BJ (cell line): ENCODE results near the gene AP2S1. TPM values are rescaled to one million over a fixed set of nuclear protein-coding genes. Genes with fewer than 3 reads are reported as not detected.

Source experiments
- CTCF ChIA-PET: fragments of 350-600 bp; formaldehyde crosslinking; extraction: SDS; loops from one replicate; lab custom pipeline; 2021; ENCODE audit warnings: antibody characterized with exemption, inconsistent platforms; lab: Yijun Ruan, JAX
- POLR2A ChIA-PET: fragments of 300-600 bp; sonication (Branson Sonifier 250); formaldehyde crosslinking; extraction: SDS; loops from one replicate; lab custom pipeline; 2021; ENCODE audit warnings: antibody characterized with exemption; lab: Charles Lee
- DNase-seq: peaks from one replicate; pipeline ENCODE4 v3.0.0-alpha.2; 2011; ENCODE audit warnings: low read depth
- H3K27me3 ChIP-seq: 2 replicates; pipeline ENCODE4 v1.6.0; 2011; ENCODE audit warnings: low read length; ENCODE audit not compliant: control insufficient read depth, insufficient read depth
- H3K36me3 ChIP-seq: 2 replicates; pipeline ENCODE4 v1.5.1; 2011; ENCODE audit warnings: low read length; ENCODE audit not compliant: control insufficient read depth, insufficient read depth
- H3K4me3 ChIP-seq: 2 replicates; pipeline ENCODE4 v1.5.1; 2011; ENCODE audit warnings: low read depth, mild to moderate bottlenecking, control low read depth, low read length
- CTCF ChIP-seq: IDR thresholded peaks from 2 replicates; pipeline ENCODE4 v1.5.1; 2011; ENCODE audit warnings: low read depth, mild to moderate bottlenecking, control low read depth, inconsistent platforms, low read length, moderate library complexity; ENCODE audit not compliant: insufficient read depth
- polyA plus RNA-seq: library from polyadenylated mRNA; depleted of rRNA; stranded (reverse); fragments of >200 nt; gene quantifications from 2 replicates; pipeline ENCODE4 v1.2.3, GENCODE V29; 2011

The AP2S1 gene
- polyA plus RNA-seq, 1 experiment: 181 TPM

DNA sequence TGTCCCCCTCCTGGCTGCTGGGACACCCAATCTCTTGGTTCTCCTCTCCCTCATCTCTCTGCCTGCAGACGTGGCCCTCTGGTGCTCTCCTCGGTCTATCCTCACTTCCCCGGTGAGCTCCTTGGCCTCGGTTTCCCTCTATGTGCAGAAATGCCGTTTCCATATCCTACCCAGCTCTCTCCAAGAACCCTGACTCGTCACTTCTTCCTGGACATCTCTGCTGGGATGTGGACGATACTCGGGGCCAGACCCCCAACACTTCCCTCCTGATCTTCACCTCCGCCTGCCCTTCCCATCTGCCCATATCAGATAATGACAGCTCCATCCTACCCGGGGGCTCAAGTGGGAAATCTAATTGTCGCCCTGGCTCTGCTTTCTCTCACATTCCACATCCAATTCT lies 7.9 kb downstream of the AP2S1 start:
- H3K36me3 ChIP-seq: peaks cover 22% of the 10 kb centered on the region
- no peak for TF ChIP-seq CTCF
- ChIA-PET CTCF (interaction anchor here (1.8 to 5.5 kb wide), 2 partner anchors 13 to 85 kb away, joined by 5 to 89 read pairs; no protein-coding TSS in a partner anchor), POLR2A (no interaction called here)
- no peak for DNase-seq
- no peak overlapping the region for H3K4me3 ChIP-seq
- no peaks in the 10 kb centered on the region for H3K27me3 ChIP-seq

DNA sequence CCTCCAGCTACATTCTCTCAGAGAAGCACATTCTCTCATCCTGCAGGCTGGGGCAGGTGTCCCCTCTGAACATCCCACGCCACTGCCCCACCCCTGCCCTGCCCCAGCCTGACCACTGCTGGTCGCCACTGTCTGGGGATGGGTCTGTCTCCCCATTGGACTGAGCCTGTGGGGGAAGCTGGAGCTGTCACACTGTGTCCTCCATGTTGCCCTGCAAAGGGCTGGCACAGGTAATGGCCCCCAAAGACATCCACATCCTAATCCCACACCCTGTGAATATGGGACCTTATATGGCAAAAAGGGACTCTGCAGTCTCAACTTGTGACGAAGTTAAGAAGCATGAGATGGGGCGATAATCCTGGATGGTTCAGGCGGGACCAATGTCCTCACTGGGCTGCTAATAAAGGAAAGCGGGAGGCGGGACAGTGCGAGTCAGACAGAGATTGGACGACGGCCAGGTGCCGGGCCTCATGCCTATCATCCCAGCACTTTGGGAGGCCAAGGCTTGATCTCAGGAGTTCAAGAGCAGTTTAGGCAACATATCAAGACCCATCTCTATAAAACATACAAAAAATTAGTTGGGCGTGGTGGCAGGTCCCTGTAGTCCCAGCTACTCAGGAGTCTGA lies 9.1 kb downstream of the AP2S1 start:
- no peak for TF ChIP-seq CTCF
- no peak for DNase-seq
- H3K27me3 ChIP-seq: no peaks in the 10 kb centered on the region
- CTCF ChIA-PET: interaction anchor here (0.9 to 5.5 kb wide), 10 partner anchors 55 to 156 kb away, joined by 3 to 89 read pairs (median 8); partner anchors contain the start of gene SLC1A5
- no peak overlapping the region for H3K4me3 ChIP-seq
- H3K36me3 ChIP-seq: peaks cover 24% of the 10 kb centered on the region
- POLR2A ChIA-PET: no interaction called here

DNA sequence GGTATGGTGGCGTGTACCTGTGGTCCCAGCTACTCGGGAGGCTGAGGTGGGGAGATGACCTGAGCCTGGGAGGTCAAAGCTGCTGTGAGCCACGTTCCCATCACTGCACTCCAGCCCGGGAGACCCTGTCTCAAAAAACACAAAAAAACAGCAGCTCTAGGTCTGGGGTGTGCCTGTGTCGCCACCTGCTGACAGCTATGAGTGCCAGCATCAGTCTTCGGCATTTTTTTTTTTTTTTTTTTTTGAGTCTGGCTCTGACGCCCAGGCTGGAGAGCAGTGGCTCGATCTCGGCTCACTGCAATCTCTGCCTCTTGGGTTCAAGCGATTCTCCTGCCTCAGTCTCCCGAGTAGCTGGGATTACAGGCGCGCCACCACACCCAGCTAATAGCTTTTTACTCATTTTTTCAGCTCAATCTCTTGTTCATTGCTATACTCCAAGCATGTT lies 10.1 kb downstream of the AP2S1 start:
- CTCF ChIA-PET: interaction anchor here (0.7 to 5.5 kb wide), 25 partner anchors 9 to 172 kb away, joined by 3 to 89 read pairs (median 7); partner anchors contain the start of genes AP2S1 and SLC1A5

GRCh38 chr19:46839752-46840497 lies 10.7 kb downstream of the AP2S1 start:
- Histone ChIP-seq H3K27me3 (no peaks in the 10 kb centered on the region), H3K4me3 (no peak overlapping the region), H3K36me3 (peaks cover 25% of the 10 kb centered on the region)
- DNase-seq: no peak
- no peak for TF ChIP-seq CTCF
- ChIA-PET CTCF (interaction anchor here (0.7 to 5.5 kb wide), 23 partner anchors 8 to 173 kb away, joined by 3 to 89 read pairs (median 7); partner anchors contain the start of genes AP2S1 and SLC1A5), POLR2A (interaction anchor here (0.6 to 0.7 kb wide), 4 partner anchors 10 to 239 kb away, joined by 4 to 10 read pairs (median 8); no protein-coding TSS in a partner anchor)

More for the DNA sequence above, 10.1 kb downstream of the AP2S1 start:
- Histone ChIP-seq H3K27me3 (no peaks in the 10 kb centered on the region), H3K4me3 (no peak overlapping the region), H3K36me3 (peaks cover 25% of the 10 kb centered on the region)
- POLR2A ChIA-PET: interaction anchor here (0.6 to 0.7 kb wide), 4 partner anchors 11 to 240 kb away, joined by 4 to 10 read pairs (median 8); no protein-coding TSS in a partner anchor
- peak; percentile 90 for TF ChIP-seq CTCF
- DNase-seq: no peak

DNA sequence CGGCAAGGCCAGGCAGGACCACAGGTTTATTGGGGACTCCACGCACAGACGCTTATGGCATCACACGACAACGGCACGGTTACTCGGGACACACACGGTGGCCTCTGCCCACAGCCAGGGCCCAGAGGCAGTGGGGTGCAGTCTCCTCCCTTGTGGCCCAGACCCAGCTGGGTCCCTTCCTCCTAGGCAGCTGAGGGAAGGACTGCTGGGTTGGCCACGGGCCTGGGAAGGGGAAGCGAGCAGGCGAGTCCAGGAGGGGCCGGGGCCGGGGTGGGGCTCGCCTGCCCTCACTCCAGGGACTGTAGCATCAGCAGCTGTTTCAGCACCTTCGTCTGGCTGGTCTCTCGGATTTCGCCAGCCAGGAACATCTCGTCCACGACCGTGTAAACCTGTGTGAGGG lies 12.5 kb downstream of the AP2S1 start:
- DNase-seq: no peak
- CTCF ChIA-PET: interaction anchor here (1.1 to 4.2 kb wide), 3 partner anchors 53 to 88 kb away, joined by 3 to 23 read pairs (median 4); no protein-coding TSS in a partner anchor
- POLR2A ChIA-PET: no interaction called here
- no peaks in the 10 kb centered on the region for H3K27me3 ChIP-seq
- H3K4me3 ChIP-seq: no peak overlapping the region
- TF ChIP-seq CTCF: no peak
- H3K36me3 ChIP-seq: peaks cover 20% of the 10 kb centered on the region
